Endometrium (tissue), 2 donors: ENCODE data around the gene WDR89.
"Not testable (repeated sequence)": the region's sequence is repeated elsewhere in the genome, so short reads cannot be mapped to it uniquely, and the experiment has no call there.

ENCODE experiments used
- FAIRE-seq: peaks from 2 replicates; lab custom pipeline; 2012; peaks lifted over from hg19 to GRCh38; lab: Jason Lieb, UNC
- donor health status: control.
- donor health status: control.

The WDR89 gene

GRCh38 chr14:63654346-63654745, 12.7 kb upstream of the WDR89 start:
- FAIRE-seq, result no peak

GRCh38 chr14:63652406-63652805, 10.7 kb upstream of the WDR89 start:
- FAIRE-seq, result no peak

- FAIRE-seq, result no peak
Observed at GRCh38 chr14:63650256-63650952, 8.7 kb upstream of the WDR89 start.

GRCh38 chr14:63647696-63648410, 6.2 kb upstream of the WDR89 start:
- FAIRE-seq, result no peak

- FAIRE-seq, result no peak
Observed at GRCh38 chr14:63644741-63645140, 3.1 kb upstream of the WDR89 start.

- no peak for FAIRE-seq
Observed at GRCh38 chr14:63642656-63643382, 1.1 kb upstream of the WDR89 start.

GRCh38 chr14:63642229-63642611, 549 bp upstream of the WDR89 start:
- no peak for FAIRE-seq

- no peak for FAIRE-seq
Observed at GRCh38 chr14:63638493-63638892, 3.2 kb downstream of the WDR89 start.

GRCh38 chr14:63636094-63636635, 5.5 kb downstream of the WDR89 start:
- not testable (repeated sequence) for FAIRE-seq

- FAIRE-seq, result no peak
Observed at GRCh38 chr14:63633801-63634200, 7.9 kb downstream of the WDR89 start.

GRCh38 chr14:63632932-63633514, 8.6 kb downstream of the WDR89 start:
- FAIRE-seq, result no peak

- FAIRE-seq, result no peak
Observed at GRCh38 chr14:63624701-63625100, 17.0 kb downstream of the WDR89 start.

GRCh38 chr14:63624203-63624602, 17.5 kb downstream of the WDR89 start:
- no peak for FAIRE-seq

GRCh38 chr14:63621975-63622374, 19.7 kb downstream of the WDR89 start:
- not testable (repeated sequence) for FAIRE-seq

- no peak for FAIRE-seq
Observed at GRCh38 chr14:63616015-63616414, 25.7 kb downstream of the WDR89 start.

GRCh38 chr14:63614679-63615363, 26.9 kb downstream of the WDR89 start:
- no peak for FAIRE-seq

GRCh38 chr14:63611078-63611477, 30.6 kb downstream of the WDR89 start:
- no peak for FAIRE-seq

GRCh38 chr14:63605041-63605532, 36.6 kb downstream of the WDR89 start:
- FAIRE-seq, result no peak

- no peak for FAIRE-seq
Observed at GRCh38 chr14:63604626-63605025, 37.0 kb downstream of the WDR89 start.

- no peak for FAIRE-seq
Observed at GRCh38 chr14:63603749-63604277, 37.9 kb downstream of the WDR89 start.

- FAIRE-seq, result no peak
Observed at GRCh38 chr14:63598807-63599206, 42.9 kb downstream of the WDR89 start.
